Kasumi-1 (cell line): ENCODE results near the gene MOSMO.
A peak's percentile ranks its signal among the peaks of the same experiment; 100 is the strongest.
"Not testable (repeated sequence)": the region's sequence is repeated elsewhere in the genome, so short reads cannot be mapped to it uniquely, and the experiment has no call there.

ENCODE experiments used
- DNase-seq, 2 experiments: peaks; one replicate each; lab custom pipeline; 2025; lab: John Stamatoyannopoulos, UW

Gene MOSMO

GRCh38 chr16:22093331-22093730 is 85.4 kb downstream of the MOSMO start:
- DNase-seq, result no peak

- DNase-seq, result no peak
These were observed 86.1 kb downstream of the MOSMO start for GRCh38 chr16:22093996-22094395.

GRCh38 chr16:22098405-22099255 is 90.7 kb downstream of the MOSMO start:
- peak; percentile 19 to 72 for DNase-seq

- no peak for DNase-seq
These were observed 91.5 kb downstream of the MOSMO start for GRCh38 chr16:22099256-22099975.

- no peak for DNase-seq
These were observed 95.5 kb downstream of the MOSMO start for GRCh38 chr16:22103441-22103840.

- no peak for DNase-seq
These were observed 101.5 kb downstream of the MOSMO start for GRCh38 chr16:22109258-22109898.

- DNase-seq, result not testable (repeated sequence)
These were observed 103.7 kb downstream of the MOSMO start for GRCh38 chr16:22111629-22112028.

GRCh38 chr16:22116095-22116700 is 108.3 kb downstream of the MOSMO start:
- no peak for DNase-seq

GRCh38 chr16:22117609-22118008 is 109.7 kb downstream of the MOSMO start:
- no peak for DNase-seq

GRCh38 chr16:22120440-22120839 is 112.5 kb downstream of the MOSMO start:
- no peak for DNase-seq

- no peak for DNase-seq
These were observed 114.3 kb downstream of the MOSMO start for GRCh38 chr16:22122239-22122638.

GRCh38 chr16:22123146-22123545 is 115.2 kb downstream of the MOSMO start:
- peak in 1 of 2 experiments; percentile 7 for DNase-seq

- DNase-seq, result no peak
These were observed 116.0 kb downstream of the MOSMO start for GRCh38 chr16:22123759-22124490.

GRCh38 chr16:22124583-22125284 is 116.8 kb downstream of the MOSMO start:
- no peak for DNase-seq

GRCh38 chr16:22126037-22126558 is 118.2 kb downstream of the MOSMO start:
- DNase-seq, result no peak

GRCh38 chr16:22128537-22128936 is 120.6 kb downstream of the MOSMO start:
- DNase-seq, result not testable (repeated sequence)

- DNase-seq, result no peak
These were observed 122.6 kb downstream of the MOSMO start for GRCh38 chr16:22130528-22130927.

- DNase-seq, result no peak
These were observed 124.9 kb downstream of the MOSMO start for GRCh38 chr16:22132801-22133200.
